GM12891 (cell line): Measurements from ENCODE around the gene TRAF7.

Source experiments
- POLR2A ChIP-seq: IDR thresholded peaks from 2 replicates; pipeline ENCODE4 v1.6.1; 2011; ENCODE audit warnings: low read depth, low read length, control low read depth
- POLR2AphosphoS5 ChIP-seq: IDR thresholded peaks from 2 replicates; pipeline ENCODE4 v1.6.1; 2011; ENCODE audit warnings: low read depth, low read length, control low read depth
- SPI1 ChIP-seq: IDR thresholded peaks from 2 replicates; pipeline ENCODE4 v1.6.1; 2011; ENCODE audit warnings: low read depth, low read length, control low read depth
- TAF1 ChIP-seq: IDR thresholded peaks from 2 replicates; pipeline ENCODE4 v1.6.1; 2011; ENCODE audit warnings: low read depth, low read length, control low read depth

- no peak for TF ChIP-seq POLR2A
- TF ChIP-seq POLR2AphosphoS5: no peak
- TF ChIP-seq SPI1: no peak
- no peak for TF ChIP-seq TAF1
Measured at GRCh38 chr16:2156849-2157224, 1.3 kb downstream of the TRAF7 start.
